GM21526 (cell line): ENCODE data around the gene PPM1M.
A peak's percentile ranks its signal among the peaks of the same experiment; 100 is the strongest.

Source experiments
- ATAC-seq: cut with Tn5 transposase; IDR thresholded peaks from one replicate; pipeline ENCODE4 v1.9.1; 2021; ENCODE audit warnings: moderate library complexity; ENCODE audit not compliant: unreplicated experiment, low FRiP score

PPM1M gene, protein sequence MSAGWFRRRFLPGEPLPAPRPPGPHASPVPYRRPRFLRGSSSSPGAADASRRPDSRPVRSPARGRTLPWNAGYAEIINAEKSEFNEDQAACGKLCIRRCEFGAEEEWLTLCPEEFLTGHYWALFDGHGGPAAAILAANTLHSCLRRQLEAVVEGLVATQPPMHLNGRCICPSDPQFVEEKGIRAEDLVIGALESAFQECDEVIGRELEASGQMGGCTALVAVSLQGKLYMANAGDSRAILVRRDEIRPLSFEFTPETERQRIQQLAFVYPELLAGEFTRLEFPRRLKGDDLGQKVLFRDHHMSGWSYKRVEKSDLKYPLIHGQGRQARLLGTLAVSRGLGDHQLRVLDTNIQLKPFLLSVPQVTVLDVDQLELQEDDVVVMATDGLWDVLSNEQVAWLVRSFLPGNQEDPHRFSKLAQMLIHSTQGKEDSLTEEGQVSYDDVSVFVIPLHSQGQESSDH

DNA sequence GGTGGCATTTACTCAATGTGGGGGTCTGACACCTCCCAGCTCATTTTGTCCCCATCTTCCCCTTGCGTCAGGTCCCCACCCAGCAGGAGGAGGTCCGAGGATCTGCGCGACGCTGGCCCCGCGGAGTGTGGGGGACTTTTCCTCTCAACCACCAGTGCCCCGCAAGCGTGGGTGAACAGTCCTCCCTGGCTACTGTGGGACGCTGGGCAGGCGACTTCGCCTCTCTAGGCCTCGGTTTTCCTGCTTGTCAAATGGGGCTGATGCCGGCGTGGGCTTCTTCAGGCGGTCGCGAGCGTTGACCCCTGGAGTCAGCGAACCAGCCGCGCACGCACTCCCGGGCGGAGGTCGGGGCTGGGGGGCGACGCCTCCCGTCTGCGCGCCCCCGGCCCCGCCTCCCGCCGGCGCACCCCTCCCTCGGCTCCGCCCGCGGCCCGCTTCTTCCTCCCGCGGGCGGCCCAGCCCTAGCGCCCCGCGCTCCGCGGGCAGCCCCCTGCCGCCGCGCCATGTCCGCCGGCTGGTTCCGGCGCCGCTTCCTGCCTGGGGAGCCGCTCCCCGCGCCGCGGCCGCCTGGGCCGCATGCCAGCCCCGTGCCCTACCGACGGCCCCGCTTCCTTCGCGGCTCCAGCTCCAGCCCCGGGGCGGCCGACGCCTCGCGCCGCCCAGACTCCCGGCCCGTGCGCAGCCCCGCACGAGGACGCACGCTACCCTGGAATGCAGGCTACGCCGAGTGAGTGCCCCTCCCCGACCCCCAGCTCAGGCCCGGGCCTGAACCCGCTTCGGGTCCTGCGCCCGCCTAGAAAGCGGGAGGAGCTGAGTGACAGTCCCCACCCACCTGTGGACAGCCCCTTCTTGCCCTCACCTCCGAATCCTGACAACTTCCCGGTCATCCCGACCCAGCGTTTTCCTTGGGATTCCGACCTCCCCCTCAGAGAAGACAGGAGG lies at the start of gene PPM1M:
Gene PPM1M (plus strand): TSS at position 438 of the 942 bp plus-strand sequence. CDS start 66 bp downstream, at position 504.
- ATAC-seq: no peak

DNA sequence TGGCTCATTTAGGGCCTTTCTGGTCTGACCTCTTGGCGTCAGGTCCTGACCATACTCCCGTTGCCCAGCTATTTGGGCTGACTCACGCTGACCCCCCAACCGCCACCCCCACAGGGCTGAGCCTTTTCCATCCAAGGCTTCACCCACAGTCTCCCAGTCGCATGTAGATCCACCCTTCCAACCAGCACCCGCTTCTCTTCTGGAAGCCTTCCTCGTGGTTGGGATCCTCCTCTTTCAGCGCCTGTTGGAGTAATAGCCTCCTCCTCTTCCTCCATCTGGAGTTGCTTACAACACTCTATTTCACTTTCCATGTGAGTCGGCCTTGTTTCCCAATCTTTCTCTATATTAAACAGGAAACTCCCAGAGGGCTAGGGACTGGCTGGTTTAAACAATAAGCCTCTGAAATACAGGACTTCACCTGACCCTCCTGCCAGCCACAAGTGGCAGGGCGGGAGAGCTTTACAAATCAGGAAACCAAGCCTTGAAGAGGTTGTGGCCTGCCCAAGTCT lies 49.7 kb upstream of the PPM1M start:
- ATAC-seq: no peak

DNA sequence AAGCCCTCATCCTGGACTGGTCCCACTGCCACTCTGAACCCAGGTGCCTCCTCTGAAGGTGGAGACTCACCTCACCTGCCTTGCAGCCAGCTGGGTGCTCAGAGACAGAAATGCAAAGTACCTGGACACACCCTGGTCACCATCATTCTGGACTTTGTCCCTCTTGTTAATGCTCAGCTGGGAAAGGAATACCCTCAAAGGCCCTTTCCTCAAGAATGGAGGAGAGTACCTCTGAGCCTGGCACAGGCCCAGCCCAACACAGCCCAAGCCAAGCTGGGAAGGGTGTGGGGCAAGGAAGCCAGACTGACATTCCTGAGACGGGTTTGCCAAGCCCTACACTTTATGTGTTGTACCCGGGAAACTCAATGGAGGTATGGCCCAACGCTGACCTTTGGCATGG lies 48.6 kb upstream of the PPM1M start:
- ATAC-seq: no peak

DNA sequence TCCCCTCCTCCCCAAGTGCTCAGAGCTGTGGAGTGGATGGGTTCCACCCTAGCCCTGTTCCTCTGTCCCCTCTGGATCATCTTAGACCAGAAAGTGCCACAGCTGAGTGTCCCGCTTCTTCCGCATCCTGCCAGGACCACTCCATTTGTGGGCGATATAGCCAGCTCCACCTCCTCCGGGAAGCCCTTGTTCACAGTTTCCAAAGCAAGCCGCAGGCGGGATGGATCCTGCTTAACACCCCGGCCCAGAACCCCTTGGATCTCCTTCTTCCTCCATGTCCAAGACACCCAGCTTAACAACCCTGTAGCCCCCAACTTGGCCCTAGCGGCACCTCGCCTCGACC lies 48.1 kb upstream of the PPM1M start:
- ATAC-seq: no peak

GRCh38 chr3:52197842-52198625 lies 47.5 kb upstream of the PPM1M start, which contains the start of gene ALAS1:
TSS of gene ALAS1 (plus strand) at chr3:52198160. CDS start at chr3:52199242, 1,082 bp downstream.
- peak; percentile 59 for ATAC-seq

GRCh38 chr3:52198643-52199608 lies 46.6 kb upstream of the PPM1M start:
- no peak for ATAC-seq

DNA sequence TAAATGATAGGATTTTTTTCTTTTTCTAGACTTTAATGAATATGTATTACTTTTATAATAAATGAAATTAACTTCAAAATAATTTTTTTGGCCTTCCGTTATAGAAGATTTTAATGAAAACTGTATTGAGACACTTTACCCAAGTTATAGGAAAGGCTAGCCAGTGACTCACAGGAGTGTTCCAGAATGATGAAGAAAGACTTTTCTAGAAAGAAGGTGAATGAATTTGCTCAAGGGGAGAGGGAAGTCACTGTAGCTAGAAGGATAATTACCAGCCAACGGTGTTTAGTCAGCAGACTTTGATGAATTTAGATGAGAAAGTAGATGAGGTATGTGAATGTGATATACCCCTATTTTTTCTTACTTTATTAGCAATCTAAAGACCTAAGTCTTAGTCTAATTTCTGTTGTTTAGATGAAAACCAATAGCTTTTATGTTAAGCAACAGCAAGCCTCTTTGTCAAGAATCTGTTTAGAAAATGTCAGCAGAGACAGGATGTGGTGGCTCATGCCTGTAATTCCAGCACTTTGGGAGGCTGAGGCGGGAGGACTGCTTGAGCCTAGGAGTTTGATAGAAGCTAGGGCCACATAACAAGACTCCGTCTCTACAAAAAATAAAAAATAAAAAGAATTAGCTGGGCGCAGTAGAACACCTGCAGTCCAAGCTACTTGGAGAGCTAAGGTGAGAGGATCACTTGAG lies 44.4 kb upstream of the PPM1M start:
- ATAC-seq: no peak

GRCh38 chr3:52202384-52203077 lies 43.0 kb upstream of the PPM1M start:
- ATAC-seq: no peak

DNA sequence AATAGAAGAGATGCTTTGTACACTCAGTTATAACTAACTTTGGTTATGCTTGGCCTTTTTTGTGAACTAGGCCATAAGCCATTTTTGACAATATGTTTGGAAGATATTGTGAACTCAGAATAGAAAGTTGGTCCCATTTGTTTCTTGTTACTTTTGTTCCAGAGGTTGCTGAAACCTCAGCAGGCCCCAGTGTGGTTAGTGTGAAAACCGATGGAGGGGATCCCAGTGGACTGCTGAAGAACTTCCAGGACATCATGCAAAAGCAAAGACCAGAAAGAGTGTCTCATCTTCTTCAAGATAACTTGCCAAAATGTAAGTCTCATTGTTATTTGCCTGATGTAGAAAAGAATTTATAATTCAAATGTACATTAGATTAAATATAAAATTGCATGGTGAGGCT lies 41.9 kb upstream of the PPM1M start:
- no peak for ATAC-seq

GRCh38 chr3:52204337-52205073 lies 41.1 kb upstream of the PPM1M start:
- no peak for ATAC-seq

- no peak for ATAC-seq
These were observed 39.7 kb upstream of the PPM1M start for GRCh38 chr3:52205727-52206372.

- no peak for ATAC-seq
These were observed 37.0 kb upstream of the PPM1M start for GRCh38 chr3:52208556-52208955.

DNA sequence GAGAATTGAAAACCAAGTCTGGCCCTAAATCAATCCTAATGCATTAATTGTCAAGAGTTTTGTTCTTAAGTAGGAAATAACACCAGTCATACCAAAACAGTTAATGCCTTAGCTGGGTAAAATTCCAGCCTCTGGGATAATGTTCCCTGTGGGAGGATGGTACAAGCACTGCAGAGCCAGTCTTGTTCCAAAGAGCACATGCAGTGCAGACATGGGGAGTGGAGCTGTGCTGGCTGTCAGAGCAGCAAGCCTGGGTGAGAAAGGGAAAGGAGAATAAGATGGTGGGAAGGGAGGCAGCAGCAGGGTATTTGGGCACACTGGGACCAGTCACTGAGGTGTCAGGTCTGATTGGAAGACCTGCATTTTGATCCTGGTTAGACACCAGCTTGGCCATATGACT lies 35.5 kb upstream of the PPM1M start:
- no peak for ATAC-seq

GRCh38 chr3:52210550-52211046 lies 35.0 kb upstream of the PPM1M start:
- ATAC-seq: no peak

GRCh38 chr3:52211268-52211891 lies 34.2 kb upstream of the PPM1M start:
- ATAC-seq: no peak

DNA sequence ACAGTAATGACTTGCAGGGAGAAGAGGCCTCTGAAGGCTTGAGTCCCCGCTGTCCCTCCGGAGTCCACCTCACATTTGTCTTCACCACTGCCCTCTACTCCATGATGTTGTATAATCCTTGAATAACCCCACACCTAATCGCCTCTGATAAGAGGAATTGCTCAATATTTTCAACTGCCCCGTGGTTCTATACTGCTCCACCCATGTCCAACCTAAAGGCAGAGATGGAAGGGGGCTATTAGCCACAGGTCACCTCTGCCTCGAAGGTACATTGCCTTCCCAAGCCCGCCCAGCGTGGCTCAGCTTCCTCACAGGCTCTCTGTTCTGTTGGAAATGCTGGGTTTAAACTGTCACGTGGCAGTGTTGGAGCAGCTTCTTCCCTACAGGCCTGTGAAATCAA lies 32.6 kb upstream of the PPM1M start:
- no peak for ATAC-seq
